ENCODE data around the gene KRTAP10-12.

- no peak for TF ChIP-seq EP300 (IDR thresholded peaks at IDR 0.05; ENCODE audit: borderline replicate concordance)
- TF ChIP-seq MAX (IDR thresholded peaks at IDR 0.05): no peak
- TF ChIP-seq TAF1 (IDR thresholded peaks at IDR 0.05; ENCODE audit: low read depth): no peak
- no peak for TF ChIP-seq CEBPB (IDR thresholded peaks at IDR 0.05)
- no peak for TF ChIP-seq CREB1 (IDR thresholded peaks at IDR 0.05; ENCODE audit: low read depth)
- TF ChIP-seq TCF12 (IDR thresholded peaks at IDR 0.05; ENCODE audit: low read depth): no peak
- TF ChIP-seq NFIC (IDR thresholded peaks at IDR 0.05): no peak
- no peak for TF ChIP-seq RAD21 (IDR thresholded peaks at IDR 0.05; ENCODE audit: low read depth)
- no peak for TF ChIP-seq FOXM1 (IDR thresholded peaks at IDR 0.05; ENCODE audit: borderline replicate concordance, low read depth)
- no peak for TF ChIP-seq ZBTB7A (IDR thresholded peaks at IDR 0.05; ENCODE audit: low read depth)
- TF ChIP-seq EGR1 (IDR thresholded peaks at IDR 0.05): no peak
- TF ChIP-seq REST (IDR thresholded peaks at IDR 0.05; ENCODE audit: low read depth): no peak
- TF ChIP-seq TEAD4 (IDR thresholded peaks at IDR 0.05): no peak
Observed at GRCh38 chr21:44697811-44698734, 1.1 kb downstream of the KRTAP10-12 start.

Data from Ishikawa (cell line).